ENCODE results near the gene SHANK3.

The SHANK3 gene

GRCh38 chr22:50701428-50702154, 29.0 kb downstream of the SHANK3 start:
- DNase-seq (ENCODE audit: low read depth), result no peak
- TF ChIP-seq CTCF (conservative IDR thresholded peaks at IDR 0.05; ENCODE audit: low read depth, low read length), result no peak
- H3K4me3 ChIP-seq (ENCODE audit: low read depth, low read length), result no peak overlapping the region

GRCh38 chr22:50702261-50702671, 29.6 kb downstream of the SHANK3 start:
- TF ChIP-seq CTCF (conservative IDR thresholded peaks at IDR 0.05; ENCODE audit: low read depth, low read length), result no peak
- DNase-seq (ENCODE audit: low read depth), result no peak

GRCh38 chr22:50702821-50703725, 30.4 kb downstream of the SHANK3 start:
- TF ChIP-seq CTCF (conservative IDR thresholded peaks at IDR 0.05; ENCODE audit: low read depth, low read length), result no peak
- H3K4me3 ChIP-seq (ENCODE audit: low read depth, low read length), result no peak overlapping the region
- DNase-seq (ENCODE audit: low read depth), result no peak

More at GRCh38 chr22:50702261-50702671, 29.6 kb downstream of the SHANK3 start:
- H3K4me3 ChIP-seq (ENCODE audit: low read depth, low read length), result no peak overlapping the region

- no peak for TF ChIP-seq CTCF (conservative IDR thresholded peaks at IDR 0.05; ENCODE audit: low read depth, low read length)
- H3K4me3 ChIP-seq (ENCODE audit: low read depth, low read length), result no peak overlapping the region
- no peak for DNase-seq (ENCODE audit: low read depth)
These were observed 31.3 kb downstream of the SHANK3 start for GRCh38 chr22:50703726-50704509.

- H3K4me3 ChIP-seq (ENCODE audit: low read depth, low read length), result peak overlapping the region; percentile 49
- no peak for DNase-seq (ENCODE audit: low read depth)
- TF ChIP-seq CTCF (conservative IDR thresholded peaks at IDR 0.05; ENCODE audit: low read depth, low read length), result no peak
These were observed 32.0 kb downstream of the SHANK3 start for GRCh38 chr22:50704510-50705218.

GRCh38 chr22:50705219-50705691, 32.6 kb downstream of the SHANK3 start:
- peak; percentile 87 for DNase-seq (ENCODE audit: low read depth)
- H3K4me3 ChIP-seq (ENCODE audit: low read depth, low read length), result peak overlapping the region; percentile 49
- TF ChIP-seq CTCF (conservative IDR thresholded peaks at IDR 0.05; ENCODE audit: low read depth, low read length), result no peak
